GM18517 (cell line): ENCODE measurements around the gene OSBPL3.

Source experiments
- ATAC-seq: cut with Tn5 transposase; IDR thresholded peaks from one replicate; pipeline ENCODE4 v1.9.1; 2021; ENCODE audit warnings: mild to moderate bottlenecking, moderate library complexity; ENCODE audit not compliant: unreplicated experiment

The OSBPL3 gene

DNA sequence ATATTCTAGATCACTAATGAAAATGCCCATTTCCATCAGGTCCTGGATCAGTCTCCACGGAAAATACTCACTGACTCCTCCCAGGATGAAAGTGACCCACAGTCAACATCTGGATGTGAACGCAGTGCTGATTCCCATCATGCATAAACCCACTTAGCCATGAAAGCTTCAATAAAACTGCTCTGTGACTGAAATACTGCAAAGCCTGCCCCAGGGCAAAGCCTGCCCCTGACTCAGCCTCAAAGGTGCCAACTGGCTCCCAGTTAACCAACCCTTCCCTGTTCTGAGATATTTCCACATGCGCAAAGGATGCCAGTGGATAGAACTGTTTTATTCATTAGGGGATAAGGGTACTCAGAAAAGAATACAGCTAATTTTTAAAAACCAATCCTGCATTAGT, 24.0 kb downstream of the OSBPL3 start:
- no peak for ATAC-seq

DNA sequence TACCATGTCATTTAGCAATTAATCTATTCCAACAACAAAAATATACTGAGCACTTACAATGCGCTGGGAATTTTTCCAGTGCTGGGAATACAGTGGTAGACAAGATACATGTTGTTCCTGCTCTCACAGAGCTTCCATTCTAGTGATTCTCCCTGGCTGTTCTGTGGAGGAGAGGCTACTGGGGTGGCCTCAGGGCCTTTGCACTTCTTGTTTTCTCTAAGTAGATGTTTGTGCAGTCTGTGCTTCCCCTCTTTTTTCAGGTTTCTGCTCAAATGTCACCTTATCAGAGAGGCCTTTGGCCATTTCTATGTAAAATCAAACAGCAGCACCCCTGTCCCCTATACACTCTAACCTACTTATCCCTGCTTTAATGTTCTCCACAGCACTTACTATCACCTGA, 24.7 kb downstream of the OSBPL3 start:
- ATAC-seq, result no peak

DNA sequence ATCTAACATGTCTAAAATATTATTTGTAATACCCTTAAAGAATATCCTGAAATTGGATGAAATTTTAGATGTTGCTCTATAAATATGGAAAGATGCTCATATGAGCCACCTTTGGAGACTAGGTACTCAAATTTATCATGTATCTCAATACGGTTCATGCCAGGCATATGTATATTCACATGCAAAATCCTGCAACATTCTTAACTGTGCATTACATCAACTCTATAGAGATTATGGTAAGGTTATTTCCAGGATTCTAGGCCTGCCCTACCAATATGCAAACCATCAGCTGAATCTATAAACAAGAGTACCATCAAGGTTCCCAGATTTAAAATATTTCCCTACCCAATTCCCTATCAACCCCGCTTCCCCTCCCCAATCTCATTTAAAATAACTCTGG, 27.5 kb downstream of the OSBPL3 start:
- ATAC-seq, result no peak

DNA sequence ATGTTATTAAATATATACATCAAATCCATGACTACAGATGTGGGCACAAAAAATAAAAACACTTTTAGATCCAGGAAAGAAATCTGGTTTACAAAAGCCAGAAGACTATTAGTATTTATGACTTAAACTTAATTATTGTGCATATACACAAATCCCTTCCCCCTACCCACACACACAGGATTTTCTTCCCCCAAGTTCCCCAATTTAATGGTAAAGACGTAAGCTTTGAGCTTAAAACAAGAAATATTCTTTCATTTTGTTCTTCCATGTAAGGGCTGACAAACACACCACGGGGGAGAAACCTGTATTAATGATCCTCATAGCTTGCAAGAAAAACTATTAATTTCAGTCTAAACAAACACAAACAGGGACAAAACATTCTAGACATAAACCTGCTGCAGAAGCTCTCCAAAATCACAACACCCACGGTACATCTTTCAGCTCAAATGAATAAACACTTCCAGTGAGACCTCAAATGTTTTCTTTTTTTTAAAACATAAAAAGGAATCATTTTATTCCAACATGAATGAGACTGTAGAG, 28.5 kb downstream of the OSBPL3 start:
- ATAC-seq, result no peak

DNA sequence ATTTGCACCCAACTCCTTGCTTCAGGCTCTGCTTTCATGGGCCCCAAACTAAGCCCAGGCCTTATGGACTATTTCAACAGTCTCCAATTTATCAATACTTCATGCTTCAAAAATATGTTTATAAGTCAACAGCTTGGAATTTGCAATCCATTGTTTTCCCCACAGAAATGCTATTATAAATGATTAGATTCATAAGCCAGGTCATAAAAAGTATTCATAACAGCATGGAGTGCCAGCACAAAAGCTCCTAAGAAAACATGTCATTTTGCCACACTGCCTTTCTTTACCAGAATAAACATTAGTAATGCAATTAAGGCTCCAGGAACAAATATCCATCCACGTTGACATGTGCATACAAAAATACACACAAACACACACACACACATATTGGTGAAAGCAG, 30.1 kb downstream of the OSBPL3 start:
- ATAC-seq, result no peak

DNA sequence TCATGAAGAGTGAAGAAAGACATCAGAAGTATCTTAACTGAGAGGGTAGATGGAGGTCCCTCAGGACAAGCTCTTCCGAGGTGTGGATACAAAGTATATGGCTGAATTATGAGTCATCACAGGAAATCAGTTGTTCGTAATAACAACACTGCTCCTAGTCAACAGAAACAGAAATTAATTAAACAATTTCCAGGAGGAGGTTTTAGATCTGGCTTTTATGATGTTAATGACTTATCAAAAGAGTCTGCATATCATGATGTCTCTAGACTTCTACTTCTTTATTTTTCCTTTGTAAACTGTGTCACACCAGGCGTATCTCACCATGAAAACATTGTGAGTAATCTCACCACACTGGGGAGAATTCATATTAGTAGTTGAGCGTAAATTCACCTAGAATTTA, 31.2 kb downstream of the OSBPL3 start:
- no peak for ATAC-seq

DNA sequence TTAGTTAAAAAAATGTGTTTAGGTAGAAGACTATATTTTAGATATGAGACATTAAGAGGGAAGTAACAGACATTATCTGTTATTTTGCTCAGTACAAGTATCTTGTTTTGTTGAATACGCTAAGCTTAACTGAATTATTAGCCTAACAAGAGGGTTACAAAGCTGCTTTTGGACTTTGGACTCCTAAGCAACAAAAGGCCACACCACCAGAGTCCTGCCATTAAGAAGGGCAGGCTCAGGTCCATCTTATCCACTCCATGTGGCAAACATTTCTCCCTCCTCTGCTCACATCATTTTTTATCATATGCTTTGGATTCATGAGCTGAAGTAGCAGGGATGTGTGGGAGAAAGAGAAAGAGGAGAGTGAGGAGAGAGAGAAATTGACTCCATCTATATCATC, 33.5 kb downstream of the OSBPL3 start:
- ATAC-seq, result no peak

DNA sequence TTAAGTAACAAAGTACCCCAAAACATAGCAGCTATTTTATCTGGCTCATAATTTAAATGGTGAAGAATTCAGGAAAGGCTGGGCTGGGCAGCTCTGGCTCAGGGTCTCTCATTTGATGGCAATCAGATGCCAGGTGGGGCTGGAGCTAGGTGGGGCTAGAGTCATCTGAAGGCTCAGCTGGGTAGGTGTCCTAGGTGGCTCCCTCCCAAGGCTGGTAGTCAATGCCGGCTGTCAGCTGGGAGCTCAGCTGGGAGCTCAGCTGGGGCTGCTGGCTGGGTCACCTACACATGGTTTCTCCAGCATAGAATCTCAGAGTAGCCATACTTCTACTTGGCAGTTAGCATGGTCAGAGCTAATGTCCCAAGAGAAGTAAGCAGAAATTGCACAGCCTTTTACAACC, 34.1 kb downstream of the OSBPL3 start:
- no peak for ATAC-seq

DNA sequence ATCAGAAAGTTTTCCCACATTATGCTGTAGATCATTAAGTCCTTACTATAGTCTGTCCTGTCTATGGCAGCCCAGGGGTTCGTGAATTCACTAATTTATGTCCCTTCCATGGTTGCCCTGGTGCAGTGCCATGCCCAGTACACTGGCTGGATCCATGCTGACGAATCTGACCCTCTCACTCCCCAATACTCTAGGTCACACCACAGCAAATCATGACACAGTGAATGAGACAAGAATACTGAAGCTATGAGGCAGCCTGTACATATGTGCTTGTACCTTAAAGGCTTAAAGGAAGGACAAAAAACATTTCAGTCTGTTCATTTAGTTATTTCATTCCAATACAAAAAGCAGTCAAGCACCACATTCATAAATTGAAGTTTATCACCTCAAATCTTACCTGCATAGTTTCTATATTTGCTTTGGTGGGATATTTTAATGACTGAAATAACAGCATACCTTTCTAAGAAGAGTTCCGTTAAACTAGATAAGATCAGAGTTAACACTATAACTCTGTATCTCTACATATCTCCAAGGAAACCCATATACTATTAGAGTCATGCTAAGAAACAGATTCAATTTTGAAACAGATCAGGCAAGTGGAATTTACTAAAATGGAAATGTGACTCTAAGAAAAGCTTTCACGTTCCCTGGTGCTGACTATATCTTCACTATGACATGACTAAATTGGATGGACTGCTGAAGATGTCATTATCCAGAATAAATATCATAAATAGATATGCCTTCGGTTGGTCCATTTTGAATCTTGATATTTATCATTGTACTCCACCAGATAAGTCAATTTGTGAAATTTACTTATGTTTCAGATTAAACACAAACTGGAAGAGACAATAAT, 36.7 kb downstream of the OSBPL3 start:
- no peak for ATAC-seq

DNA sequence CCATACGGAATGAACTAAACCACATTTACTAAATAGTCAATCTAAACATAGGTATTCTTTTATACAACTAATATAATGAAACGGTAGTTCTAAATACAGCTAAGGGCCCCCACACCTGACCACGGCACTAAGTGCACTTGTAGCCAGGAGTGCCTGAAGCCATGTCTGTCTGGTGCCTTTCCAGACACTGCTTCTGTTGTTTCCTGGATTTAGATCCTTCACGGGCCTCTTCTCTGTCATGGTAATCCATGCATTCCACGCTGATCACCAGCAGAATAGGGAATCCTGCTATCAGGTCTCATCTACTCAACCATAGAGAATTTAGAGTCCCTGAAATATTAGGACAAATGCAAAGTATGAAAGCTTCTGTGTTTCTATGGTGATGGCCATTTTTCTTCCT, 37.8 kb downstream of the OSBPL3 start:
- no peak for ATAC-seq

DNA sequence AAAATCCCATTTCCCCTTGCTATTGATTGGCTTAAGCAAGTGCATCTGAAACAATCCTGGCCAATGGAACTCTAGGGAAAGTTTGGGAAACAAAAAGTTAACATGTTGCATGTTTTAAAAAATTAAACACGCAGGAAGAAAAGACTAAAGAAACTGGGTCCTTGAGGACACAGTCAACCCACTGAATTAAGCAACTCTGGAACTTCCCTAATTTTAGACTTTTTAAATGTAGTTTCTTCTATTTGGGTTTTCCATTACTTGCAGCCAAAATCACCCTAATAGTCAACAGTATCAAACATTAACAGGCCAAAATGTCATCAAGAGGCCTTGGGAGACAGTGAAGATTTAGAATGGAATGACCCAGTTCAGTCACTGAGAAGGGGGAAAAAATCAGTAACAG, 40.6 kb downstream of the OSBPL3 start:
- no peak for ATAC-seq

DNA sequence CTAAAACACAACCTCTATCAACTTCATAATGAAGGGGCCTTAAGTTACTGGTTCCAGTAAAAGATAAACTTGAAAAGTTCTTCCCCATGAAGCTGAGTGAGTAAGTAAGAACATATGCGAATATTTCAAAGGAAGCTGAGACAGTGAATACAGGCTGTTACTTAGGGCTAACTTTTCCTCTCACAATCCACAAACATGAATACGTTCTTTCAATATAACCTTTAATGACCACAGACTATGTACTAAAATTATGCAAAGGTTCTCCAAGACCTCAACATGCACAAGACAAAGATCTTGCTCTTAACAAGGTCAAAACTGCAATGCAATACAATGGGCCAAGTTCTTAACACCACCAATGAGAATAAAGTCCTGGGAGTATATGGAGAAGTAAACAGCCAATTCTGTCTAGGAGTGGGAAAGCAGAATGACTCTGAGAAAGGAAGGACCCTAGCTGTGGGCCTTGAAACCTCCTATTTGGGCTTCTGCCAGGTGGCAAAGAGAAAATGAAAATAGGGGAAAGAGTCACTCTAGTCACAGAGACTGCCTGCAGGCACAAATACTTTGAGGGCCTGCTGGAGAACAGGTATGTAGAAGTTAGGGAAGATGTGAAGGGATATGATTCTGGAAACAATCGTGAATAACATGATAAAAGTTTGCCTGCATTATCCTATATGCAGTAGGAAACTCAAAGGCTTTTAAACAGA, 43.7 kb downstream of the OSBPL3 start:
- ATAC-seq, result peak; percentile 81

DNA sequence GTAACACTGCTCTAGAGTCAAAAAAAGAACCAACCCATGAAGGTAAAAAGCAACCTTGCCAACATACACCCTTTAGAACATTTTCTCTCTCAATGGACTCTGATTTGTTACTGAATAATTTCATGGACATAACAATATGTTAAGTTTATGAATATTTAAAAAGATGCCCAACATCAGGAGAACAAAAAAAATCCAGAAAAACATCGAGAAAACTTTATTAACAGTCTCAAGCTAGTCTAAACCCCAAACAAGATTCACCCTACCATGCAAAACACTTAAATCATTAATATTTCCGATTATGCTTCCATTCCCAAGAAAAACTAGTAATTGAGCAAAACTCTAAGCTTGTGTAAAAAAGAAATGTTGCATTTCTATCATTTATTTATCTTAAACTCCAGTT, 46.7 kb downstream of the OSBPL3 start:
- no peak for ATAC-seq

DNA sequence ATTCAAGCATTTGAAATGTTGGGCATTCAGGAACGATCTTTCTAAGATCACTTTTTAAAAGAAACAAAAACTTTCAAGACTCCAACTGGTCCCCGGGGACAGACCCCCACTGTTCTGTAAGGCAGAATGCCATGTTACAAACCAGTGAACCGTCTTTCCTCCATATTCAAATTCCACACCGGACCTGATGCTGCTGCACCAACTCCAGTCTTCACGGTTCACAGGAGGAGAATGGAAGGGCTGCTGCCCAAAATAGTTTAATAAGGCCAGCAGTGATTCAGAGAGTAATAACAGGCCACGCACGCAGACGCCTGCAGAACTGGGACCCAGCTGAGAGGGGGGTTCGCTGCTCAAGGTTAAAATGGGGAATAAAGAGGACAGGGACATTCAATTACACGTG, 47.2 kb downstream of the OSBPL3 start:
- ATAC-seq, result no peak

DNA sequence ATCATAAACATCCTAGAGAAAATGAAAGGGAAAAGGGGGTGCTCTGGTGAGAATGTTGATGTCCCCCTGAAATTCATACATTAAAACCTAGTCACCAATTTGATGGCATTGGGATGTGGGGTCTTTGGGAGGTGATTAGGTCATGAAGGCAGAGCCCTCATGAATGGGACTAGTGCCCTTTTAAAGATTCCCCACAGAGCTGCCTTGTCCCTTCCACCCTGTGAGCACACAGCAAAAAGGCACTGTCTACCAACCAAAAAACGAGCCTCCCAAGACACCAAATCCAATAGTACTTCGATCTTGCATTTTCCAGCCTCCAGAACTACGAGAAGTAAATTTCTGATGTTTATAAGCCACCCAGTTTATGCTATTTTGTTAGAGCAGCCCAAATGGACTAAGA, 47.6 kb downstream of the OSBPL3 start:
- ATAC-seq, result no peak

DNA sequence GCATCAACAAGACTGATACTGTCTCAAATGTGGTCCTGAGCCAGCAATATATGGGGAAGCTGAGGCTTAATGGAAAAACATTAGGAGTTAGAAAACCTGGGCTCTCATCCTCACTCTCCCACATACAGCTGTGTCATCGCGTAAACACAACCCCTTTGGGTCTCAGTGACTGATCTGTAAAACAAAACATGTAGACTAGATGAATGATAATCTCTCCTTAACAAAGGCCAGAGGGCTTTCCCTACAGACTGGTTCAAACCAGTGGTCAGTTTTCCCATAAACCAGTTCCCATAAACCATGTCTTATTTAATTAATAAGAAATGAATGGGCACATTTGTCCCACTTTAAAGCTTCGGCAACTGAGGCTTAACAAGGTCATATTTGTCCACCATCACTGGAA, 48.1 kb downstream of the OSBPL3 start:
- ATAC-seq, result no peak

DNA sequence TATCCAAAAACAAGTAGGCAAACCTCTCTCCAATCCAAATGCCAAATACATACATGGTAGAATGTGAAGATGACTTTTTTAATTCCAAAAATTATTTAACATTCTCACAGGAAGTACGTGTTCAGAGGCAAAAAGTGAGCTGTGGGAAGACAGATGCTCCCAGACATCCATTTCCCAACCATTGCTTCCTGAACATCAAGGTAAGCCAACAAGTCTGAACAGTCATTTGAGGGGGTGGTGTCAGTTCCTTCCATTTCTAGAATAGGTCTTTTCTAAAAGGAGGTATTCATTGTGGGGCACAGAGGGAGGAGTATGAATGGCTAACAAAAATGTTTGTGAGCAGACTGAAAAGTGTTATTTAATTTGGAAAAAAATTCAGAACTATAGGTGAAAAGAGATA, 49.1 kb downstream of the OSBPL3 start:
- no peak for ATAC-seq

DNA sequence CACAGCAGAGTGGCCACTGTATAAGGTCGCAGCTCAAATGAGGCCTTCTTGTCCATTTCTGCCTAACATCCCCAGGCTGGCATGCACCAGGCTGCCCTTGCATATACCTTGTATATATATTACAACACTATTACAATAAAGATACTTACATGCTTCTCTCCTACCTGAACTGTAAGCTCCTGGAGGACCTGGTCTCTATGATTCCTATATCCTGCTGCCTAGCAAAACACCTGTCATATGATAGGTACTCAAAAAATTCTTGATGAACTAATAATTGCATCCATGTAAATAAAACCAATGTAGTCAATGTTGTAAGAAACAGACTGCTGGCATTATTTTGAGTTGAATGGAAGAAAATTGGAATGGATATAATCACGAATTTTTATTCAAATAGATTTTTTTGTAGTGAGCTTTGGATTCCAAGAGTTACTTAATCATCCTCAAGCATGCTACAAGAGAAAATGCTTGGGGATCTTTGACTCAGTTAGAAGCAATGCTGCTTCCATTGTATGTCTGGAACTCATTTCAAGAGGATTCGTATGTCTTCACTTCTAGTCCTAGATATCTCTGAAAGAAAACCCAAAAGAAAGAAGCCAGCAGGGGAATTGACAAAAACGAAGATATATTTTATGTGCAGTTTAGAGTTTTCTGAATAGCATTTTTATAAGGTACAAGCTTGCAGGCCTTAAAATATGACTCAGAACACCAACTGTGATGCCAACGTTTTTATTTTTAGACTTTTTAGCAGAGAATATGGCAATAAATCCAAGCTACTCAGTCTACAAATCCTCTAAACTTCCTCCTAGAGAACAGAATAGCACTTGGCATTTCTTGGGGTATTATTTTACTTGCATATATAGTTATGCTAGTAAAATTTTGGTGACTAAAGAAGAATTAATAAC, 53.1 kb downstream of the OSBPL3 start:
- no peak for ATAC-seq

DNA sequence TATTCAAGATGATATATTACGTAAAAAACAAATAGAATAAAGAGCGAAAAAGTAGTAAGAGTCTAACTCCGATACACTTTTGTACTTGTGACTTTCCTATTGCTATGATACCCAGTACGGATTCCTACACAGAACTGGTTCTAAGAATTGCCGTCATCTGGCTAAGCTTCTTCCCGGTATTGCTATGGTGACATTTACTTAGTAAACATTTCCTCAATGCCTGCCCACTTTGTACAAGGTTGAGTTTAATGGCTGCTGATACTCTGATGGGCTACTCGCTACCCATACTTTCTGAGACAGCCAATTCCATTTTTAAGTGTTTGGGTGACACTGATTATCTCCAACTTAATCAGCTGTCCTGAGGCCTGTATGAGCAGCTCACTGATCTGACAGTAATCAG, 55.6 kb downstream of the OSBPL3 start:
- no peak for ATAC-seq

DNA sequence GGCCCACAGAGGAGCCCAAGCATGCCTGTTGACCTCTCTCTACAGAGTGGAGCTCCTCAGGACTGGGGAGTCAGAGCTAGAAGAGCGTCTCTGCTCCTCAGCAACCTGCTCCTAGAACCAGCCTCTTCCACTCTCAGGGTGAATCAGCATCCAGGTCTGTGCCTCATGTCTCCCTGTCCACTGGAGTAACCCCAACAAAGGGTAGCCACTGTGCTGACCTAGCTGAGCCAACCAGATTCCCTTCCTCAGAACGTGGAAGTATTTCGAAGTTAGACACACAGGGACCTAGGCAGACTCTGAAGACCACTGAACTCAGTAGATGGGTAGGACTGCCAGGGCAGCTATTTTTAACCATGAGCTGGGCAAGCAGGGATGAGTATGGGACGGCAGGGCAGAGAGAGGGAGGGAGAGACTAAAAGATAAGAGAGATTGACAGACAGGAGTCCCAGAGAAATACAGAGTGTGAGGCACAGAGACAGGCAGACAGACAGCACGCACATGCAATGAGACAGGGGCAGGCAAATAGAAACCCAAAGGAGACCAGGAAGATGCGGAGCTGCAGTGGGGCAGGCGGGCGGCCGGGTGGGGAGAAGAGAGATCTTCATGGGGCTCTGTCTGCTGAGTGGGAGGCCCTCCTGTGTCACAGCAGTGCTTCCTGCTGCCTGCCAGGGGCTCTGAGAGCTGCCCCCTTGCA, 56.7 kb downstream of the OSBPL3 start:
- ATAC-seq, result no peak
